ENCODE data around the gene DLGAP1. TPM values are rescaled to one million over a fixed set of nuclear protein-coding genes. Genes with fewer than 3 reads are reported as not detected.

DLGAP1 gene
- total and polyA plus RNA-seq, 2 of the 8 experiments (the other 6 are each of a cell fraction or from before 2014, with no cell fraction given) = 11.8 to 16.9 TPM

DNA sequence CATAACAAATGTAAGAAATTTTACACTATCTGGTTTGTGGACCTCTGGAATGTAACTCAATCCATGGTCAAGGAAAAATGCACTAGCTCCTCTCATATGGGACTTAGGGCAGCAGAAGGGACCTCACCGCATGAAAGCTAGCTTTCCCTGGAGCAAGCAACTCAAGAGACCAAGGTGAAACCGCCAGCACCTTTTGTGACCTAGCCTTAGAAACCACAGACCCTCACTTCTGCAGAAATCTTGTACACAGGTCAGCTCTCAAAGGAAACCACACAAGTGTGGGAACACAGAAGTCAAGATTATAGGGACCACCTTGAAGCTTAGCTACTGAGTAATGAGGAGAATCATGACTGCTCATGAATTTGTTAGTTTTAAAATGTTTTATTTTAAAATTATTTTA lies 222.5 kb downstream of the DLGAP1 start:
- H4K91ac ChIP-seq (replicated peaks; ENCODE audit: insufficient read length, low read length) = no peak overlapping the region
- no peak overlapping the region for H3K14ac ChIP-seq (ENCODE audit: insufficient read length)
- no peak overlapping the region for H3K4ac ChIP-seq (replicated peaks; ENCODE audit: insufficient read length, low read depth, low read length)
- H3K4me2 ChIP-seq (ENCODE audit: insufficient read depth in 1 of 2, low read depth in 2 of 2, low read length in 2 of 2) = peak overlapping the region in 1 of 2 experiments; percentile 36; a peak in 1 of 4 replicates
- peaks cover 0 to 2% of the 10 kb centered on the region in 2 experiments for H4K20me1 ChIP-seq (replicated peaks in 1 of 2; ENCODE audit: control insufficient read depth in 1 of 2, insufficient read depth in 2 of 2, low read length in 2 of 2)
- no peak overlapping the region for H3K4me3 ChIP-seq (ENCODE audit: extremely low read depth in 1 of 4, insufficient read depth in 2 of 4, low read depth in 3 of 4, low read length in 4 of 4)
- H3K9me3 ChIP-seq (ENCODE audit: insufficient read depth in 2 of 2, low read depth in 1 of 2, low read length in 1 of 2) = peaks cover 0 to 3% of the 10 kb centered on the region in 2 experiments; a peak in 1 of 4 replicates
- H3K36me3 ChIP-seq (ENCODE audit: control insufficient read depth in 2 of 4, insufficient read depth in 4 of 4, low read length in 3 of 4) = no peaks in the 10 kb centered on the region
- H2BK5ac ChIP-seq (ENCODE audit: low read depth, low read length) = no peak overlapping the region; the same call in 1 of the 2 replicates
- no peak overlapping the region for H2BK20ac ChIP-seq (ENCODE audit: low read length)
- POLR2A ChIA-PET (ENCODE audit: partially characterized antibody) = no interaction called here
- H3K4me1 ChIP-seq (replicated peaks in 1 of 4; ENCODE audit: control insufficient read depth in 3 of 4, insufficient read depth in 4 of 4, low read length in 3 of 4) = peaks cover 3 to 18% (median 12%) of the 10 kb centered on the region in 4 experiments; a peak in 5 of 7 replicates
- H4K5ac ChIP-seq (ENCODE audit: insufficient read length, low read depth, low read length) = no peak overlapping the region
- peaks cover 0 to 23% of the 10 kb centered on the region in 2 experiments; a peak in 2 of 4 replicates for H3K79me2 ChIP-seq (ENCODE audit: control insufficient read depth in 1 of 2, insufficient read depth in 2 of 2, low read length in 2 of 2)
- CTCF ChIA-PET (ENCODE audit: partially characterized antibody) = interaction anchor here (0.7 to 1.6 kb wide), 2 partner anchors 13 to 126 kb away, joined by 3 to 6 read pairs; no protein-coding TSS in a partner anchor
- H3K9ac ChIP-seq (replicated peaks in 1 of 4; ENCODE audit: extremely low read depth in 1 of 4, low read depth in 3 of 4, low read length in 3 of 4) = no peak overlapping the region
- peaks cover 0 to 2% (median 0%) of the 10 kb centered on the region in 4 experiments; a peak in 3 of 7 replicates for H3K27me3 ChIP-seq (replicated peaks in 1 of 4; ENCODE audit: control insufficient read depth in 3 of 4, extremely low read depth in 1 of 4, insufficient read depth in 3 of 4, low read length in 3 of 4)
- no peaks in the 10 kb centered on the region for H3K23me2 ChIP-seq (ENCODE audit: low read depth, low read length)
- no peak overlapping the region for H2BK12ac ChIP-seq (ENCODE audit: low read depth, low read length)
- no peak for DNase-seq (ENCODE audit: low read depth in 1 of 2, low spot score in 2 of 2)
- no peak overlapping the region for H3K18ac ChIP-seq (ENCODE audit: extremely low read depth, low read length)
- no peaks in the 10 kb centered on the region for H3K79me1 ChIP-seq (ENCODE audit: low read depth, low read length)
- H4K8ac ChIP-seq (ENCODE audit: extremely low read depth, insufficient read depth, low read length) = no peak overlapping the region
- 33% methylated on average over 2 of the region's 2 CpGs; no CpG with 5 or more reads in 1 of the 2 experiments for WGBS, 2 experiments (ENCODE audit: extremely low coverage in 1 of 2, insufficient coverage in 1 of 2, insufficient read length in 1 of 2, insufficient replicate concordance in 2 of 2, low coverage in 1 of 2, low lambda C conversion rate in 2 of 2, missing lambda C conversion rate in 1 of 2)
- H2AFZ ChIP-seq (ENCODE audit: low read length) = no peak overlapping the region
- no peak overlapping the region for H2AK5ac ChIP-seq (ENCODE audit: low read depth, low read length)
- no peak overlapping the region for H3K23ac ChIP-seq (ENCODE audit: insufficient read length)
- no peak overlapping the region for H3K27ac ChIP-seq (ENCODE audit: low read depth, low read length)
- peak; percentile 84 for FAIRE-seq
- H3K56ac ChIP-seq (replicated peaks; ENCODE audit: insufficient read length, low read depth, low read length) = no peak overlapping the region
- H2BK120ac ChIP-seq (replicated peaks; ENCODE audit: low read depth, low read length) = no peak overlapping the region
- H2BK15ac ChIP-seq (ENCODE audit: low read length) = no peak overlapping the region
- TF ChIP-seq SP2 (IDR thresholded peaks at IDR 0.05; ENCODE audit: low read length) (no peak), CBX8 (IDR thresholded peaks at IDR 0.05; ENCODE audit: borderline replicate concordance, low read depth, low read length) (no peak), FOSL1 (IDR thresholded peaks at IDR 0.05; ENCODE audit: insufficient read depth, low read depth, low read length) (no peak), NANOG (IDR thresholded peaks at IDR 0.05; ENCODE audit: insufficient read depth, low read depth, low read length, poor library complexity, severe bottlenecking) (no peak), EGR1 (IDR thresholded peaks at IDR 0.05; ENCODE audit: borderline replicate concordance, low read depth, low read length) (no peak), CTBP2 (IDR thresholded peaks at IDR 0.05; ENCODE audit: borderline replicate concordance, insufficient read depth, insufficient read length, low read length) (no peak), HDAC2 (IDR thresholded peaks at IDR 0.05; ENCODE audit: borderline replicate concordance in 1 of 2, low read depth in 2 of 2, low read length in 2 of 2) (no peak)
